Measurements from ENCODE around the gene CACNB4. TPM values are rescaled to one million over a fixed set of nuclear protein-coding genes. Genes with fewer than 3 reads are reported as not detected.

Gene CACNB4
- total and polyA plus RNA-seq, 10 of the 15 experiments (the other 5 are each of a cell fraction or from before 2014, with no cell fraction given): 2.0 to 21.6 (median 9.3) TPM

- no peak overlapping the region for H2AFZ ChIP-seq (ENCODE audit: control insufficient read depth, low read depth, low read length)
- WGBS (ENCODE audit: insufficient coverage, insufficient replicate concordance, low lambda C conversion rate, missing lambda C conversion rate): 51% methylated on average over 6 of the region's 6 CpGs
- H3K4me3 ChIP-seq: no peak overlapping the region
- no peak overlapping the region for H3K27ac ChIP-seq (ENCODE audit: control insufficient read depth, insufficient read depth)
- no peaks in the 10 kb centered on the region; a peak in 1 of 4 replicates for H3K27me3 ChIP-seq (replicated peaks in 1 of 2; ENCODE audit: control insufficient read depth in 2 of 2, insufficient read depth in 2 of 2, low read length in 1 of 2)
- H3K4me1 ChIP-seq (ENCODE audit: control insufficient read depth, insufficient read depth, low read length): peaks cover 6% of the 10 kb centered on the region; the same call in 1 of the 2 replicates
- ATAC-seq (no peak), FAIRE-seq (no peak), DNase-seq (ENCODE audit: low read depth, low spot score) (no peak)
- intact Hi-C loops (cut with micrococcal nuclease; ENCODE audit: unreplicated experiment) (no loop called here), in situ Hi-C loops (cut with MboI) (no loop called here)
- H3K9ac ChIP-seq (ENCODE audit: control insufficient read depth, insufficient read depth, low read length): no peak overlapping the region
- H3K36me3 ChIP-seq (ENCODE audit: control insufficient read depth in 2 of 2, insufficient read depth in 2 of 2, low read length in 1 of 2): no peaks in the 10 kb centered on the region
- H3K9me3 ChIP-seq (replicated peaks; ENCODE audit: control insufficient read depth, insufficient read depth, low read length): no peaks in the 10 kb centered on the region
- RAD21 ChIA-PET (ENCODE audit: unreplicated experiment): no interaction called here
- H4K20me1 ChIP-seq (ENCODE audit: control insufficient read depth, insufficient read depth): no peaks in the 10 kb centered on the region
- POLR2A ChIA-PET: no interaction called here
- CTCF ChIA-PET: no interaction called here
- H3K4me2 ChIP-seq (ENCODE audit: control insufficient read depth, insufficient read depth): no peak overlapping the region
- no peaks in the 10 kb centered on the region for H3K79me2 ChIP-seq (ENCODE audit: control insufficient read depth, insufficient read depth, low read length)
- no TSS peak for BruUV-seq (replicated peaks)
- SMC1A ChIA-PET (ENCODE audit: uncharacterized antibody, unreplicated experiment): interaction anchor here (1.4 kb wide), 1 partner anchor 579 kb away, joined by 3 read pairs; no protein-coding TSS in a partner anchor
- TF ChIP-seq FOXM1 (IDR thresholded peaks at IDR 0.05; ENCODE audit: low read depth, low read length) (no peak), NBN (IDR thresholded peaks at IDR 0.05) (no peak), NFYA (IDR thresholded peaks at IDR 0.05; ENCODE audit: borderline replicate concordance, low read depth, low read length) (no peak), EP300 (IDR thresholded peaks at IDR 0.05; ENCODE audit: borderline replicate concordance in 1 of 2, control insufficient read depth in 1 of 2, low read depth in 2 of 2, low read length in 2 of 2) (no peak), PAX8 (IDR thresholded peaks at IDR 0.05) (no peak), PKNOX1 (IDR thresholded peaks at IDR 0.05) (no peak), ZBTB40 (IDR thresholded peaks at IDR 0.05; ENCODE audit: borderline replicate concordance) (no peak), EGR1 (IDR thresholded peaks at IDR 0.05; ENCODE audit: borderline replicate concordance in 1 of 2, low read depth in 2 of 2, low read length in 2 of 2) (no peak), RFX5 (IDR thresholded peaks at IDR 0.05; ENCODE audit: low read depth, low read length) (no peak), STAT1 (conservative IDR thresholded peaks at IDR 0.05) (no peak), CHD2 (IDR thresholded peaks at IDR 0.05; ENCODE audit: borderline replicate concordance, low read depth, low read length) (no peak), POLR2AphosphoS2 (IDR thresholded peaks at IDR 0.05; ENCODE audit: low read depth, low read length) (no peak), RELB (IDR thresholded peaks at IDR 0.05; ENCODE audit: low read depth) (no peak), HDAC6 (IDR thresholded peaks at IDR 0.05; ENCODE audit: unreplicated experiment) (no peak), EZH2 (IDR thresholded peaks at IDR 0.05; ENCODE audit: borderline replicate concordance, control insufficient read depth, low read depth, low read length) (no peak), ZNF274 (IDR thresholded peaks at IDR 0.05; ENCODE audit: insufficient read depth, insufficient read length) (no peak), RAD21 (IDR thresholded peaks at IDR 0.05; ENCODE audit: insufficient read depth, low read depth, low read length) (no peak)
Observed at GRCh38 chr2:152083202-152083875, 15.5 kb downstream of the CACNB4 start.
